GM18517 (cell line): ENCODE measurements around the gene RAMP1.
"Not testable (repeated sequence)": the region's sequence is repeated elsewhere in the genome, so short reads cannot be mapped to it uniquely, and the experiment has no call there.

ENCODE experiments used
- ATAC-seq: cut with Tn5 transposase; IDR thresholded peaks from one replicate; pipeline ENCODE4 v1.9.1; 2021; ENCODE audit warnings: mild to moderate bottlenecking, moderate library complexity; ENCODE audit not compliant: unreplicated experiment

Gene RAMP1

GRCh38 chr2:237859533-237860272, at the start of gene RAMP1:
RAMP1 (plus strand) TSS chr2:237859623; CDS start chr2:237859676, 53 bp downstream.
- no peak for ATAC-seq

GRCh38 chr2:237815637-237816036, 43.8 kb upstream of the RAMP1 start:
- no peak for ATAC-seq

GRCh38 chr2:237816531-237816930, 42.9 kb upstream of the RAMP1 start:
- no peak for ATAC-seq

GRCh38 chr2:237818066-237818473, 41.4 kb upstream of the RAMP1 start:
- no peak for ATAC-seq

GRCh38 chr2:237819231-237819630, 40.2 kb upstream of the RAMP1 start:
- ATAC-seq, result no peak

- ATAC-seq, result no peak
Measured at GRCh38 chr2:237820421-237820820, 39.0 kb upstream of the RAMP1 start.

- ATAC-seq, result no peak
Measured at GRCh38 chr2:237823544-237823943, 35.9 kb upstream of the RAMP1 start.

GRCh38 chr2:237824085-237824484, 35.3 kb upstream of the RAMP1 start:
- no peak for ATAC-seq

- no peak for ATAC-seq
Measured at GRCh38 chr2:237827421-237827987, 31.9 kb upstream of the RAMP1 start.

- no peak for ATAC-seq
Measured at GRCh38 chr2:237830522-237830921, 28.9 kb upstream of the RAMP1 start.

- no peak for ATAC-seq
Measured at GRCh38 chr2:237833546-237833945, 25.9 kb upstream of the RAMP1 start.

GRCh38 chr2:237835372-237835771, 24.1 kb upstream of the RAMP1 start:
- ATAC-seq, result no peak

GRCh38 chr2:237841051-237841450, 18.4 kb upstream of the RAMP1 start:
- ATAC-seq, result no peak

- not testable (repeated sequence) for ATAC-seq
Measured at GRCh38 chr2:237848940-237849339, 10.5 kb upstream of the RAMP1 start.

- no peak for ATAC-seq
Measured at GRCh38 chr2:237854295-237854694, 5.1 kb upstream of the RAMP1 start.

- no peak for ATAC-seq
Measured at GRCh38 chr2:237857791-237858190, 1.6 kb upstream of the RAMP1 start.

GRCh38 chr2:237858294-237859081, 935 bp upstream of the RAMP1 start:
- no peak for ATAC-seq

- ATAC-seq, result no peak
Measured at GRCh38 chr2:237859082-237859433, 365 bp upstream of the RAMP1 start.

GRCh38 chr2:237860273-237860935, 981 bp downstream of the RAMP1 start:
- no peak for ATAC-seq

- ATAC-seq, result no peak
Measured at GRCh38 chr2:237861875-237862527, 2.6 kb downstream of the RAMP1 start.

- no peak for ATAC-seq
Measured at GRCh38 chr2:237862528-237862895, 3.1 kb downstream of the RAMP1 start.
